GM23338 (cell line): ENCODE results near the gene TMA7B. TPM values are rescaled to one million over a fixed set of nuclear protein-coding genes. Genes with fewer than 3 reads are reported as not detected.

Source experiments
- ATAC-seq: fragments of 200-7000 bp; cut with Tn5 transposase; 3 replicates; pipeline ENCODE4 v1.9.1; 2020
- DNase-seq: peaks from one replicate; pipeline ENCODE4 v3.0.0-alpha.2; 2015; ENCODE audit warnings: low spot score
- H2AFZ ChIP-seq: fragments of 200-600 bp; sonication (generic); 2 replicates; pipeline ENCODE4 v1.8.0; 2016; ENCODE audit warnings: antibody characterized with exemption, mild to moderate bottlenecking, moderate library complexity
- H3F3A ChIP-seq: fragments of 200-600 bp; sonication (generic); replicated peaks from 2 replicates; pipeline ENCODE4 v1.8.0; 2017; ENCODE audit warnings: antibody characterized with exemption, mixed run types, low read depth
- H3K27ac ChIP-seq: fragments of 200-600 bp; sonication (generic); 2 replicates; pipeline ENCODE4 v1.6.1; 2016; ENCODE audit warnings: low read depth
- H3K27me3 ChIP-seq: fragments of 200-600 bp; sonication (generic); 2 replicates; pipeline ENCODE4 v1.8.0; 2016; ENCODE audit warnings: mild to moderate bottlenecking, mixed run types, moderate library complexity; ENCODE audit not compliant: insufficient read depth
- H3K36me3 ChIP-seq: fragments of 200-600 bp; sonication (generic); 2 replicates; pipeline ENCODE4 v1.8.0; 2016; ENCODE audit warnings: mild to moderate bottlenecking; ENCODE audit not compliant: insufficient read depth
- H3K4me1 ChIP-seq: fragments of 200-600 bp; sonication (generic); 2 replicates; pipeline ENCODE4 v1.8.0; 2016; ENCODE audit warnings: mild to moderate bottlenecking, moderate library complexity; ENCODE audit not compliant: insufficient read depth
- H3K4me2 ChIP-seq: fragments of 200-600 bp; sonication (generic); 2 replicates; pipeline ENCODE4 v1.7.1; 2017; ENCODE audit warnings: mixed run types
- H3K4me3 ChIP-seq: fragments of 200-600 bp; sonication (generic); 2 replicates; pipeline ENCODE4 v1.6.1; 2016; ENCODE audit warnings: mixed run types
- H3K79me2 ChIP-seq: fragments of 200-600 bp; sonication (generic); replicated peaks from 2 replicates; pipeline ENCODE4 v1.8.0; 2017; ENCODE audit warnings: mild to moderate bottlenecking; ENCODE audit not compliant: insufficient read depth
- H3K9me2 ChIP-seq: fragments of 200-600 bp; sonication (generic); 2 replicates; pipeline ENCODE4 v1.8.0; 2017; ENCODE audit not compliant: insufficient read depth
- H4K20me1 ChIP-seq: fragments of 200-600 bp; sonication (generic); replicated peaks from 2 replicates; pipeline ENCODE4 v1.8.0; 2017; ENCODE audit warnings: mild to moderate bottlenecking; ENCODE audit not compliant: insufficient read depth
- H3K27ac Mint-ChIP-seq: 2 replicates; pipeline ENCODE4 v1.8.0; 2020; ENCODE audit warnings: inconsistent platforms, mild to moderate bottlenecking, moderate library complexity, mixed read lengths
- H3K27me3 Mint-ChIP-seq: 3 replicates; pipeline ENCODE4 v1.8.0; 2022; ENCODE audit warnings: low read depth, mild to moderate bottlenecking, moderate library complexity, mixed read lengths, inconsistent platforms; ENCODE audit not compliant: insufficient read depth, poor library complexity
- H3K36me3 Mint-ChIP-seq: 3 replicates; pipeline ENCODE4 v1.8.0; 2021; ENCODE audit warnings: low read depth, mild to moderate bottlenecking, inconsistent platforms, moderate library complexity, mixed read lengths
- H3K4me1 Mint-ChIP-seq: 3 replicates; pipeline ENCODE4 v1.8.0; 2020; ENCODE audit warnings: mild to moderate bottlenecking, inconsistent platforms, mixed read lengths
- H3K4me3 Mint-ChIP-seq: 3 replicates; pipeline ENCODE4 v1.8.0; 2021; ENCODE audit warnings: moderate library complexity, mild to moderate bottlenecking, inconsistent platforms, mixed read lengths
- H3K9me3 Mint-ChIP-seq: 3 replicates; pipeline ENCODE4 v1.8.0; 2020; ENCODE audit warnings: moderate library complexity, mild to moderate bottlenecking, inconsistent platforms, mixed read lengths
- CREB1 ChIP-seq: fragments of 250-450 bp; sonication (Bioruptor Pico); IDR thresholded peaks from 2 replicates; pipeline ENCODE4 v1.5.0; 2020; ENCODE audit warnings: low read depth, mild to moderate bottlenecking, moderate library complexity
- EZH2 ChIP-seq: fragments of 200-600 bp; sonication (generic); IDR thresholded peaks from one replicate; pipeline ENCODE4 v1.8.0; 2017; ENCODE audit warnings: antibody characterized with exemption, mild to moderate bottlenecking, low read depth; ENCODE audit not compliant: unreplicated experiment
- EZH2phosphoT487 ChIP-seq: fragments of 200-600 bp; sonication (generic); IDR thresholded peaks from one replicate; pipeline ENCODE4 v1.8.1; 2018; ENCODE audit warnings: antibody characterized with exemption; ENCODE audit not compliant: unreplicated experiment
- JUNB ChIP-seq: IDR thresholded peaks from one replicate; pipeline ENCODE4 v1.6.1; 2016; ENCODE audit warnings: antibody characterized with exemption; ENCODE audit not compliant: unreplicated experiment
- NANOG ChIP-seq: IDR thresholded peaks from 2 replicates; pipeline ENCODE4 v1.6.1; 2016; ENCODE audit warnings: antibody characterized with exemption, borderline replicate concordance
- POLR2AphosphoS5 ChIP-seq: IDR thresholded peaks from 2 replicates; pipeline ENCODE4 v1.6.1; 2016; ENCODE audit warnings: antibody characterized with exemption, low read depth
- STAT1 ChIP-seq: IDR thresholded peaks from one replicate; pipeline ENCODE4 v1.6.1; 2016; ENCODE audit warnings: antibody characterized with exemption; ENCODE audit not compliant: unreplicated experiment
- ZNF114 ChIP-seq: fragments of 250-450 bp; sonication (Bioruptor Pico); IDR thresholded peaks from 2 replicates; pipeline ENCODE4 v1.5.0; 2020; ENCODE audit warnings: mild to moderate bottlenecking, moderate library complexity
- ZNF331 ChIP-seq: fragments of 250-450 bp; sonication (Bioruptor Pico); IDR thresholded peaks from 2 replicates; pipeline ENCODE4 v1.5.0; 2020; ENCODE audit warnings: low read depth, mild to moderate bottlenecking, moderate library complexity
- polyA plus RNA-seq: library from polyadenylated mRNA; unstranded; fragments of >200 nt; fragmentation: Nextera tagmentation; extraction: Ambion mirVana; gene quantifications from 2 replicates; pipeline ENCODE4 v1.2.1, GENCODE V29; 2016
- total RNA-seq: library from RNA; depleted of rRNA; stranded (reverse); fragments of >200 nt; shearing (Covaris generic); gene quantifications from 2 replicates; pipeline ENCODE4 v1.2.3, GENCODE V29; 2014
- TF ChIP-seq, protein P1 (sequence below): fragments of 250-450 bp; sonication (Bioruptor Pico); IDR thresholded peaks from 2 replicates; pipeline ENCODE4 v1.5.0; 2020; ENCODE audit warnings: mild to moderate bottlenecking, moderate library complexity
- TF ChIP-seq, protein P2 (sequence below): IDR thresholded peaks from 2 replicates; pipeline ENCODE4 v1.6.1; 2016; ENCODE audit warnings: antibody characterized with exemption
- TF ChIP-seq, protein P3 (sequence below): IDR thresholded peaks from one replicate; pipeline ENCODE4 v1.6.1; 2018; ENCODE audit warnings: antibody characterized with exemption; ENCODE audit not compliant: unreplicated experiment
- TF ChIP-seq, protein P4 (sequence below), 2 experiments: fragments of 200-600 bp in 1 of 2; sonication (generic) in 1 of 2; conservative IDR thresholded peaks; 2 replicates each; pipeline versions ENCODE4 v1.5.1 to v1.6.1; 2016 to 2017; ENCODE audit warnings: antibody characterized with exemption in 2 of 2, low read depth in 2 of 2, mild to moderate bottlenecking in 2 of 2, moderate library complexity in 1 of 2

The TMA7B gene
- total and polyA plus RNA-seq, 2 experiments from 2014 or later = not detected

DNA sequence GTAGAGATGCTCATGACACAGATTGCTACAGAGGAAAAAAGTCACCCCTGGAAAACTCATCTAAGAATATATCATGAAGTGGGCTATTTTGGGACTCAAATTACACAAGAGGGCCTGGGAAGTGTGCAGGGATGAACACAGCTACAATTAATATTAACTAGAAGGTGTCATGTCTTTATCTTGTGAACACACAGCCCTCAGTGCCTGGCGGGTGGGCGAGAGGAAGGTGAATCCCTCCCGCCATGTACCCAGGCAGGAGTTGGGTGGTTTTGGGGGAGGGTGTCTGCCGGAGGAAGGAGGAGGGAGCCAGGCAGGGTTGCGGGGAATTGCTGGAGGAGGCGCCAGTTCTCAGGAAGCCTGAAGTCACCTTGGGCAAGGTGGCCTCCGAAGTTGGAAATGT lies 29.4 kb downstream of the TMA7B start:
- H3K4me1 Mint-ChIP-seq = peaks cover 16% of the 10 kb centered on the region
- Histone ChIP-seq H3K9me2 (no peaks in the 10 kb centered on the region), H3F3A (peaks cover 14% of the 10 kb centered on the region; the same call in 1 of the 2 replicates), H3K4me2 (peak overlapping the region; percentile 55; the same call in 1 of the 2 replicates), H3K27me3 (peaks cover 19% of the 10 kb centered on the region), H3K4me1 (peaks cover 18% of the 10 kb centered on the region), H3K4me3 (no peak overlapping the region), H2AFZ (peak overlapping the region; percentile 63; the same call in 1 of the 2 replicates), H3K27ac (no peak overlapping the region), H4K20me1 (no peaks in the 10 kb centered on the region), H3K79me2 (no peaks in the 10 kb centered on the region), H3K36me3 (no peaks in the 10 kb centered on the region)
- ATAC-seq (peak; percentile 18), DNase-seq (peak; percentile 46)
- H3K36me3 Mint-ChIP-seq = no peaks in the 10 kb centered on the region
- H3K9me3 Mint-ChIP-seq = no peaks in the 10 kb centered on the region
- TF ChIP-seq, protein P1, sequence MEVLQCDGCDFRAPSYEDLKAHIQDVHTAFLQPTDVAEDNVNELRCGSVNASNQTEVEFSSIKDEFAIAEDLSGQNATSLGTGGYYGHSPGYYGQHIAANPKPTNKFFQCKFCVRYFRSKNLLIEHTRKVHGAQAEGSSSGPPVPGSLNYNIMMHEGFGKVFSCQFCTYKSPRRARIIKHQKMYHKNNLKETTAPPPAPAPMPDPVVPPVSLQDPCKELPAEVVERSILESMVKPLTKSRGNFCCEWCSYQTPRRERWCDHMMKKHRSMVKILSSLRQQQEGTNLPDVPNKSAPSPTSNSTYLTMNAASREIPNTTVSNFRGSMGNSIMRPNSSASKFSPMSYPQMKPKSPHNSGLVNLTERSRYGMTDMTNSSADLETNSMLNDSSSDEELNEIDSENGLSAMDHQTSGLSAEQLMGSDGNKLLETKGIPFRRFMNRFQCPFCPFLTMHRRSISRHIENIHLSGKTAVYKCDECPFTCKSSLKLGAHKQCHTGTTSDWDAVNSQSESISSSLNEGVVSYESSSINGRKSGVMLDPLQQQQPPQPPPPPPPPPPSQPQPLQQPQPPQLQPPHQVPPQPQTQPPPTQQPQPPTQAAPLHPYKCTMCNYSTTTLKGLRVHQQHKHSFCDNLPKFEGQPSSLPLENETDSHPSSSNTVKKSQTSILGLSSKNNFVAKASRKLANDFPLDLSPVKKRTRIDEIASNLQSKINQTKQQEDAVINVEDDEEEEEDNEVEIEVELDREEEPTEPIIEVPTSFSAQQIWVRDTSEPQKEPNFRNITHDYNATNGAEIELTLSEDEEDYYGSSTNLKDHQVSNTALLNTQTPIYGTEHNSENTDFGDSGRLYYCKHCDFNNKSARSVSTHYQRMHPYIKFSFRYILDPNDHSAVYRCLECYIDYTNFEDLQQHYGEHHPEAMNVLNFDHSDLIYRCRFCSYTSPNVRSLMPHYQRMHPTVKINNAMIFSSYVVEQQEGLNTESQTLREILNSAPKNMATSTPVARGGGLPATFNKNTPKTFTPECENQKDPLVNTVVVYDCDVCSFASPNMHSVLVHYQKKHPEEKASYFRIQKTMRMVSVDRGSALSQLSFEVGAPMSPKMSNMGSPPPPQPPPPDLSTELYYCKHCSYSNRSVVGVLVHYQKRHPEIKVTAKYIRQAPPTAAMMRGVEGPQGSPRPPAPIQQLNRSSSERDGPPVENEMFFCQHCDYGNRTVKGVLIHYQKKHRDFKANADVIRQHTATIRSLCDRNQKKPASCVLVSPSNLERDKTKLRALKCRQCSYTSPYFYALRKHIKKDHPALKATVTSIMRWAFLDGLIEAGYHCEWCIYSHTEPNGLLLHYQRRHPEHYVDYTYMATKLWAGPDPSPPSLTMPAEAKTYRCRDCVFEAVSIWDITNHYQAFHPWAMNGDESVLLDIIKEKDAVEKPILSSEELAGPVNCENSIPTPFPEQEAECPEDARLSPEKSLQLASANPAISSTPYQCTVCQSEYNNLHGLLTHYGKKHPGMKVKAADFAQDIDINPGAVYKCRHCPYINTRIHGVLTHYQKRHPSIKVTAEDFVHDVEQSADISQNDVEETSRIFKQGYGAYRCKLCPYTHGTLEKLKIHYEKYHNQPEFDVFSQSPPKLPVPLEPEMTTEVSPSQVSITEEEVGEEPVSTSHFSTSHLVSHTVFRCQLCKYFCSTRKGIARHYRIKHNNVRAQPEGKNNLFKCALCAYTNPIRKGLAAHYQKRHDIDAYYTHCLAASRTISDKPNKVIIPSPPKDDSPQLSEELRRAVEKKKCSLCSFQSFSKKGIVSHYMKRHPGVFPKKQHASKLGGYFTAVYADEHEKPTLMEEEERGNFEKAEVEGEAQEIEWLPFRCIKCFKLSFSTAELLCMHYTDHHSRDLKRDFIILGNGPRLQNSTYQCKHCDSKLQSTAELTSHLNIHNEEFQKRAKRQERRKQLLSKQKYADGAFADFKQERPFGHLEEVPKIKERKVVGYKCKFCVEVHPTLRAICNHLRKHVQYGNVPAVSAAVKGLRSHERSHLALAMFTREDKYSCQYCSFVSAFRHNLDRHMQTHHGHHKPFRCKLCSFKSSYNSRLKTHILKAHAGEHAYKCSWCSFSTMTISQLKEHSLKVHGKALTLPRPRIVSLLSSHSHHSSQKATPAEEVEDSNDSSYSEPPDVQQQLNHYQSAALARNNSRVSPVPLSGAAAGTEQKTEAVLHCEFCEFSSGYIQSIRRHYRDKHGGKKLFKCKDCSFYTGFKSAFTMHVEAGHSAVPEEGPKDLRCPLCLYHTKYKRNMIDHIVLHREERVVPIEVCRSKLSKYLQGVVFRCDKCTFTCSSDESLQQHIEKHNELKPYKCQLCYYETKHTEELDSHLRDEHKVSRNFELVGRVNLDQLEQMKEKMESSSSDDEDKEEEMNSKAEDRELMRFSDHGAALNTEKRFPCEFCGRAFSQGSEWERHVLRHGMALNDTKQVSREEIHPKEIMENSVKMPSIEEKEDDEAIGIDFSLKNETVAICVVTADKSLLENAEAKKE (CRISPR knock-in tag) = no peak
- TF ChIP-seq, protein P2, sequence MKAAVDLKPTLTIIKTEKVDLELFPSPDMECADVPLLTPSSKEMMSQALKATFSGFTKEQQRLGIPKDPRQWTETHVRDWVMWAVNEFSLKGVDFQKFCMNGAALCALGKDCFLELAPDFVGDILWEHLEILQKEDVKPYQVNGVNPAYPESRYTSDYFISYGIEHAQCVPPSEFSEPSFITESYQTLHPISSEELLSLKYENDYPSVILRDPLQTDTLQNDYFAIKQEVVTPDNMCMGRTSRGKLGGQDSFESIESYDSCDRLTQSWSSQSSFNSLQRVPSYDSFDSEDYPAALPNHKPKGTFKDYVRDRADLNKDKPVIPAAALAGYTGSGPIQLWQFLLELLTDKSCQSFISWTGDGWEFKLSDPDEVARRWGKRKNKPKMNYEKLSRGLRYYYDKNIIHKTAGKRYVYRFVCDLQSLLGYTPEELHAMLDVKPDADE = no peak
- TF ChIP-seq ZNF331 (CRISPR knock-in tag) (no peak), STAT1 (no peak), NANOG (no peak), EZH2 (no peak), POLR2AphosphoS5 (no peak), JUNB (no peak), ZNF114 (CRISPR knock-in tag) (no peak), CREB1 (CRISPR knock-in tag) (no peak), EZH2phosphoT487 (no peak)
- TF ChIP-seq, protein P3, sequence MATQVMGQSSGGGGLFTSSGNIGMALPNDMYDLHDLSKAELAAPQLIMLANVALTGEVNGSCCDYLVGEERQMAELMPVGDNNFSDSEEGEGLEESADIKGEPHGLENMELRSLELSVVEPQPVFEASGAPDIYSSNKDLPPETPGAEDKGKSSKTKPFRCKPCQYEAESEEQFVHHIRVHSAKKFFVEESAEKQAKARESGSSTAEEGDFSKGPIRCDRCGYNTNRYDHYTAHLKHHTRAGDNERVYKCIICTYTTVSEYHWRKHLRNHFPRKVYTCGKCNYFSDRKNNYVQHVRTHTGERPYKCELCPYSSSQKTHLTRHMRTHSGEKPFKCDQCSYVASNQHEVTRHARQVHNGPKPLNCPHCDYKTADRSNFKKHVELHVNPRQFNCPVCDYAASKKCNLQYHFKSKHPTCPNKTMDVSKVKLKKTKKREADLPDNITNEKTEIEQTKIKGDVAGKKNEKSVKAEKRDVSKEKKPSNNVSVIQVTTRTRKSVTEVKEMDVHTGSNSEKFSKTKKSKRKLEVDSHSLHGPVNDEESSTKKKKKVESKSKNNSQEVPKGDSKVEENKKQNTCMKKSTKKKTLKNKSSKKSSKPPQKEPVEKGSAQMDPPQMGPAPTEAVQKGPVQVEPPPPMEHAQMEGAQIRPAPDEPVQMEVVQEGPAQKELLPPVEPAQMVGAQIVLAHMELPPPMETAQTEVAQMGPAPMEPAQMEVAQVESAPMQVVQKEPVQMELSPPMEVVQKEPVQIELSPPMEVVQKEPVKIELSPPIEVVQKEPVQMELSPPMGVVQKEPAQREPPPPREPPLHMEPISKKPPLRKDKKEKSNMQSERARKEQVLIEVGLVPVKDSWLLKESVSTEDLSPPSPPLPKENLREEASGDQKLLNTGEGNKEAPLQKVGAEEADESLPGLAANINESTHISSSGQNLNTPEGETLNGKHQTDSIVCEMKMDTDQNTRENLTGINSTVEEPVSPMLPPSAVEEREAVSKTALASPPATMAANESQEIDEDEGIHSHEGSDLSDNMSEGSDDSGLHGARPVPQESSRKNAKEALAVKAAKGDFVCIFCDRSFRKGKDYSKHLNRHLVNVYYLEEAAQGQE = no peak
- TF ChIP-seq, protein P4, sequence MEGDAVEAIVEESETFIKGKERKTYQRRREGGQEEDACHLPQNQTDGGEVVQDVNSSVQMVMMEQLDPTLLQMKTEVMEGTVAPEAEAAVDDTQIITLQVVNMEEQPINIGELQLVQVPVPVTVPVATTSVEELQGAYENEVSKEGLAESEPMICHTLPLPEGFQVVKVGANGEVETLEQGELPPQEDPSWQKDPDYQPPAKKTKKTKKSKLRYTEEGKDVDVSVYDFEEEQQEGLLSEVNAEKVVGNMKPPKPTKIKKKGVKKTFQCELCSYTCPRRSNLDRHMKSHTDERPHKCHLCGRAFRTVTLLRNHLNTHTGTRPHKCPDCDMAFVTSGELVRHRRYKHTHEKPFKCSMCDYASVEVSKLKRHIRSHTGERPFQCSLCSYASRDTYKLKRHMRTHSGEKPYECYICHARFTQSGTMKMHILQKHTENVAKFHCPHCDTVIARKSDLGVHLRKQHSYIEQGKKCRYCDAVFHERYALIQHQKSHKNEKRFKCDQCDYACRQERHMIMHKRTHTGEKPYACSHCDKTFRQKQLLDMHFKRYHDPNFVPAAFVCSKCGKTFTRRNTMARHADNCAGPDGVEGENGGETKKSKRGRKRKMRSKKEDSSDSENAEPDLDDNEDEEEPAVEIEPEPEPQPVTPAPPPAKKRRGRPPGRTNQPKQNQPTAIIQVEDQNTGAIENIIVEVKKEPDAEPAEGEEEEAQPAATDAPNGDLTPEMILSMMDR (conservative IDR thresholded peaks at IDR 0.05; ENCODE audit: low read depth in 2 of 2) = no peak
- no peak overlapping the region for H3K27ac Mint-ChIP-seq
- H3K27me3 Mint-ChIP-seq = peaks cover 22% of the 10 kb centered on the region
- no peak overlapping the region for H3K4me3 Mint-ChIP-seq
